Measurements from ENCODE around the gene ALAD. TPM values are rescaled to one million over a fixed set of nuclear protein-coding genes. Genes with fewer than 3 reads are reported as not detected.
A peak's percentile ranks its signal among the peaks of the same experiment; 100 is the strongest.

ALAD gene
- total and polyA plus RNA-seq, 2 of the 13 experiments (the other 11 are each of a cell fraction or from before 2014, with no cell fraction given), result 21.8 to 30.1 TPM

DNA sequence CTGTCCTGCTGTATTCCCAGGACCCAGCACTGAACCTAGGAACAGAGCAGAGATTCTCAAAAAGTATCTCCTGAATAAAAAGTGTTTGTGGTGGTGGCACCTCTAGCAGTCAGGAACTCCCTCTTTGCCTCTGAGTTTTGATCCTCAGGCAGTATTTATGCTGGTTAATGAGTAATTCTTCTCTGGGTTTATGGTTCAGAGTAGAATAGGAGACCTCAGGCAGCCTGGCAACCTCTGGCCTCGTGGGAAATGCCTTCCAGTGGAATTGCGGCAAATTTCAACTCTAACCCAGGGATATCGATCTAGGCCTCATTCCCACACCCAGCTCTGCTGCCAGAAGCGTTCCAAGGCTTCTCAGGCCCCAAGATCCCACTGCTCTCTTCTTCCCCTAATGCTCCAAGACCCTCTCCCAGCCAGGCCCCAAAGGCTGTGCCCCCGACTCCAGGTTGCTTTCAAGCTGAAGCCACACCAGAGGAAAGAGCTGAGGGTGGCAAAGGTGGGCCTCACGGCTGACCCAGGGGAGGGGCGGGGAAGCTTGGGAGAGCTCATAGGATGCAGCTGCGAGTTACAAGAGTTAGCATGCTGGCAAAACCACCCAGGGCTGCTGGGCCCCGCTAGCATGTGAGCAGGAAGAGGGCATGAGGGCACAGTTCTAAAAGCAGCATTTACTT is 13.4 kb downstream of the ALAD start (continued):
- TF ChIP-seq SRF (IDR thresholded peaks at IDR 0.05; ENCODE audit: low read depth, low read length), result no peak
- TF ChIP-seq, protein P1, sequence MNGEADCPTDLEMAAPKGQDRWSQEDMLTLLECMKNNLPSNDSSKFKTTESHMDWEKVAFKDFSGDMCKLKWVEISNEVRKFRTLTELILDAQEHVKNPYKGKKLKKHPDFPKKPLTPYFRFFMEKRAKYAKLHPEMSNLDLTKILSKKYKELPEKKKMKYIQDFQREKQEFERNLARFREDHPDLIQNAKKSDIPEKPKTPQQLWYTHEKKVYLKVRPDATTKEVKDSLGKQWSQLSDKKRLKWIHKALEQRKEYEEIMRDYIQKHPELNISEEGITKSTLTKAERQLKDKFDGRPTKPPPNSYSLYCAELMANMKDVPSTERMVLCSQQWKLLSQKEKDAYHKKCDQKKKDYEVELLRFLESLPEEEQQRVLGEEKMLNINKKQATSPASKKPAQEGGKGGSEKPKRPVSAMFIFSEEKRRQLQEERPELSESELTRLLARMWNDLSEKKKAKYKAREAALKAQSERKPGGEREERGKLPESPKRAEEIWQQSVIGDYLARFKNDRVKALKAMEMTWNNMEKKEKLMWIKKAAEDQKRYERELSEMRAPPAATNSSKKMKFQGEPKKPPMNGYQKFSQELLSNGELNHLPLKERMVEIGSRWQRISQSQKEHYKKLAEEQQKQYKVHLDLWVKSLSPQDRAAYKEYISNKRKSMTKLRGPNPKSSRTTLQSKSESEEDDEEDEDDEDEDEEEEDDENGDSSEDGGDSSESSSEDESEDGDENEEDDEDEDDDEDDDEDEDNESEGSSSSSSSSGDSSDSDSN (CRISPR knock-in tag; IDR thresholded peaks at IDR 0.05), result peak; percentile 52
- TF ChIP-seq, protein P2, sequence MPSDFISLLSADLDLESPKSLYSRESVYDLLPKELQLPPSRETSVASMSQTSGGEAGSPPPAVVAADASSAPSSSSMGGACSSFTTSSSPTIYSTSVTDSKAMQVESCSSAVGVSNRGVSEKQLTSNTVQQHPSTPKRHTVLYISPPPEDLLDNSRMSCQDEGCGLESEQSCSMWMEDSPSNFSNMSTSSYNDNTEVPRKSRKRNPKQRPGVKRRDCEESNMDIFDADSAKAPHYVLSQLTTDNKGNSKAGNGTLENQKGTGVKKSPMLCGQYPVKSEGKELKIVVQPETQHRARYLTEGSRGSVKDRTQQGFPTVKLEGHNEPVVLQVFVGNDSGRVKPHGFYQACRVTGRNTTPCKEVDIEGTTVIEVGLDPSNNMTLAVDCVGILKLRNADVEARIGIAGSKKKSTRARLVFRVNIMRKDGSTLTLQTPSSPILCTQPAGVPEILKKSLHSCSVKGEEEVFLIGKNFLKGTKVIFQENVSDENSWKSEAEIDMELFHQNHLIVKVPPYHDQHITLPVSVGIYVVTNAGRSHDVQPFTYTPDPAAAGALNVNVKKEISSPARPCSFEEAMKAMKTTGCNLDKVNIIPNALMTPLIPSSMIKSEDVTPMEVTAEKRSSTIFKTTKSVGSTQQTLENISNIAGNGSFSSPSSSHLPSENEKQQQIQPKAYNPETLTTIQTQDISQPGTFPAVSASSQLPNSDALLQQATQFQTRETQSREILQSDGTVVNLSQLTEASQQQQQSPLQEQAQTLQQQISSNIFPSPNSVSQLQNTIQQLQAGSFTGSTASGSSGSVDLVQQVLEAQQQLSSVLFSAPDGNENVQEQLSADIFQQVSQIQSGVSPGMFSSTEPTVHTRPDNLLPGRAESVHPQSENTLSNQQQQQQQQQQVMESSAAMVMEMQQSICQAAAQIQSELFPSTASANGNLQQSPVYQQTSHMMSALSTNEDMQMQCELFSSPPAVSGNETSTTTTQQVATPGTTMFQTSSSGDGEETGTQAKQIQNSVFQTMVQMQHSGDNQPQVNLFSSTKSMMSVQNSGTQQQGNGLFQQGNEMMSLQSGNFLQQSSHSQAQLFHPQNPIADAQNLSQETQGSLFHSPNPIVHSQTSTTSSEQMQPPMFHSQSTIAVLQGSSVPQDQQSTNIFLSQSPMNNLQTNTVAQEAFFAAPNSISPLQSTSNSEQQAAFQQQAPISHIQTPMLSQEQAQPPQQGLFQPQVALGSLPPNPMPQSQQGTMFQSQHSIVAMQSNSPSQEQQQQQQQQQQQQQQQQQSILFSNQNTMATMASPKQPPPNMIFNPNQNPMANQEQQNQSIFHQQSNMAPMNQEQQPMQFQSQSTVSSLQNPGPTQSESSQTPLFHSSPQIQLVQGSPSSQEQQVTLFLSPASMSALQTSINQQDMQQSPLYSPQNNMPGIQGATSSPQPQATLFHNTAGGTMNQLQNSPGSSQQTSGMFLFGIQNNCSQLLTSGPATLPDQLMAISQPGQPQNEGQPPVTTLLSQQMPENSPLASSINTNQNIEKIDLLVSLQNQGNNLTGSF (CRISPR knock-in tag; IDR thresholded peaks at IDR 0.05), result peak; percentile 62; the same call in 1 of the 2 replicates
- 0 out of 2 replicates have a peak, but pooled peaks have one; percentile 11 for TF ChIP-seq RBFOX2 (IDR thresholded peaks at IDR 0.05; ENCODE audit: low read depth, low read length)
- no peak for TF ChIP-seq HDAC6 (IDR thresholded peaks at IDR 0.05; ENCODE audit: low read depth, low read length)
- peak; percentile 56 for TF ChIP-seq ZNF883 (CRISPR knock-in tag; IDR thresholded peaks at IDR 0.05; ENCODE audit: not compliant biosample characterization)
- TF ChIP-seq TOPORS (CRISPR knock-in tag; IDR thresholded peaks at IDR 0.05), result 0 out of 2 replicates have a peak, but pooled peaks have one; percentile 66
- TF ChIP-seq TOE1 (CRISPR knock-in tag; IDR thresholded peaks at IDR 0.05), result peak; percentile 53; the same call in 1 of the 2 replicates
- no peak; the same call in 1 of the 2 replicates for TF ChIP-seq ZNF772 (CRISPR knock-in tag; IDR thresholded peaks at IDR 0.05)
- peak; percentile 45; the same call in 1 of the 2 replicates for TF ChIP-seq ZNF160 (CRISPR knock-in tag; IDR thresholded peaks at IDR 0.05)
- TF ChIP-seq ARNTL (CRISPR knock-in tag; IDR thresholded peaks at IDR 0.05), result 0 out of 2 replicates have a peak, but pooled peaks have one; percentile 23
- no peak for TF ChIP-seq NFE2 (CRISPR knock-in tag; IDR thresholded peaks at IDR 0.05)
- TF ChIP-seq ZNF460 (CRISPR knock-in tag; IDR thresholded peaks at IDR 0.05; ENCODE audit: borderline replicate concordance), result peak; percentile 58; the same call in 1 of the 2 replicates
- TF ChIP-seq CEBPB (IDR thresholded peaks at IDR 0.05; ENCODE audit: borderline replicate concordance, low read depth, low read length), result peak; percentile 12; the same call in 1 of the 2 replicates
- TF ChIP-seq, protein P3, sequence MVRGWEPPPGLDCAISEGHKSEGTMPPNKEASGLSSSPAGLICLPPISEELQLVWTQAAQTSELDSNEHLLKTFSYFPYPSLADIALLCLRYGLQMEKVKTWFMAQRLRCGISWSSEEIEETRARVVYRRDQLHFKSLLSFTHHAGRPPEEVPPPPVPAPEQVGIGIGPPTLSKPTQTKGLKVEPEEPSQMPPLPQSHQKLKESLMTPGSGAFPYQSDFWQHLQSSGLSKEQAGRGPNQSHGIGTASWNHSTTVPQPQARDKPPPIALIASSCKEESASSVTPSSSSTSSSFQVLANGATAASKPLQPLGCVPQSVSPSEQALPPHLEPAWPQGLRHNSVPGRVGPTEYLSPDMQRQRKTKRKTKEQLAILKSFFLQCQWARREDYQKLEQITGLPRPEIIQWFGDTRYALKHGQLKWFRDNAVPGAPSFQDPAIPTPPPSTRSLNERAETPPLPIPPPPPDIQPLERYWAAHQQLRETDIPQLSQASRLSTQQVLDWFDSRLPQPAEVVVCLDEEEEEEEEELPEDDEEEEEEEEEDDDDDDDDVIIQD (CRISPR knock-in tag; IDR thresholded peaks at IDR 0.05; ENCODE audit: low read depth), result 0 out of 2 replicates have a peak, but pooled peaks have one; percentile 26
- no peak for TF ChIP-seq SCMH1 (CRISPR knock-in tag; IDR thresholded peaks at IDR 0.05; ENCODE audit: borderline replicate concordance)
- 0 out of 2 replicates have a peak, but pooled peaks have one; percentile 23 for TF ChIP-seq SMYD3 (CRISPR knock-in tag; IDR thresholded peaks at IDR 0.05)
- TF ChIP-seq ELF1 (CRISPR knock-in tag; IDR thresholded peaks at IDR 0.05), result no peak
- TF ChIP-seq ZNF549 (CRISPR knock-in tag; IDR thresholded peaks at IDR 0.05), result no peak
- no peak for TF ChIP-seq EZH2 (conservative IDR thresholded peaks at IDR 0.05; ENCODE audit: low read depth, low read length)

All from HepG2 (cell line).